Bone marrow (tissue), 2 donors: ENCODE measurements around the gene DGKG.

Experiments used
- DNase-seq, 2 donors: peaks; one replicate each; lab custom pipeline; 2025; lab: John Stamatoyannopoulos, UW

DGKG gene

GRCh38 chr3:186108941-186109865, 252.8 kb downstream of the DGKG start, which contains the start of gene ETV5:
TSS of gene ETV5 (minus strand) at chr3:186109089. CDS start at chr3:186105868, 3,221 bp downstream.
- peak; percentile 71 to 98 for DNase-seq

GRCh38 chr3:186108106-186108940, 253.7 kb downstream of the DGKG start:
- no peak for DNase-seq

DNA sequence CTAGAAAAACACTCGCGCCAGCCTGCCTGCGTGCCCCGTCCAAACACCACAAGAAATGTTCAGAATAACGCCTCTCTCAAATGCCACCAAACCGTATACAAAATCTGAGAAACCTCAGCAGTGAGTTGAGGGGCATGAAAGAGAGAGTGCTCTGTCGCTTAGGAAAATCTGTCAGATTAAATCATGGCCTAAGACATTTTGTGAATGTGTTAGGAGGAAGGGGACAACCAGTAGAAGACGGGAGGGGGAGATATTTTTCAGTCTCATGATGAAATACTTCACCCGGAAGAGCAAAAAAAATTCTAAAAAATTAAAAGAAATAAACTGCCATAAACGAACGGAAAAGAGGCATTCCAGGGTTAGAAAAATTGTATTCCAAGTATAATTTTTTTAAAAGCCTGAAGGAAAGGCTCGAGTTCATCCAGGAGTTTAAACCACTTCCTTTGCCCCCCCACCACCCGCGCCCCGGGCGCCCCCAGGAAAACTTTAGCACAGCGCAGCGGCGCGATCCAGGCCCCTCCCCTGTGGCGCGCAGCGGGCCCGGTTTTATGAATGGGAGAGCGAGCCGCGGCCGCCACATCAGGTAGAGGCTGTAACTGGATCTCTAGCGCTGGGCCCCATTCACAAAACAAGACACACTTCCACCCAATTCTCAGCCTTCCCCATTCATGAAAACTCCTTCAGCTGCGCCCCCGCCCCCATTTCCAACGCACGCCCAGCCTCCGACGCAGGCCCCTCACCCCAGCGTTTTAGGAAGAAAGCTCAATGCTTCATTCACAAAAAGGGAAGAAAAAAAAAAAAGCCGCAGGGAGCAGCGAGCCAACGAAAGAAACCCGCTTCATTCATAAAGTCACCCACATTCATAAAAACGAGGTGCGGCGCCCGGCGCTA, 254.6 kb downstream of the DGKG start:
- DNase-seq, result no peak

DNA sequence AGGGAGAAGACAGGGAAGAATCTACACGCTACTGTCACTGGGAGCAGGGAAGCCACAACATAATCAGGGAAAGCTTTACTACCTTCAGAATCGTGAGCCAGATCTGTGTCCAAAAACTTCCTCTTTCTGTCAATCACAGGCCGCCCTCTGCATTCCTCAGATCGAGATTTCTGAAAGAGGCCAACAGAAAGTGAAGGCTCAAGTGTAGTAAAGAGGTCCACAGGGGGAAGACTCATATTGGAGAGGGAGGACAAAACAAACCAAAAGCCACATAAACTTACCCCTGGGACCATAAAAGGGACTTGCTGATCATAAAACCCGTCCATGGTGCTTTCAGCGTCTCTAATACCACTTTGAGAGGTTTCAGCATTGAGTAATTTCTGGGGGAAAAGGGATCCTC, 256.5 kb downstream of the DGKG start:
- no peak for DNase-seq

- no peak for DNase-seq
Observed at GRCh38 chr3:186102687-186103086, 259.3 kb downstream of the DGKG start.

GRCh38 chr3:186100398-186100797, 261.6 kb downstream of the DGKG start:
- DNase-seq, result no peak

DNA sequence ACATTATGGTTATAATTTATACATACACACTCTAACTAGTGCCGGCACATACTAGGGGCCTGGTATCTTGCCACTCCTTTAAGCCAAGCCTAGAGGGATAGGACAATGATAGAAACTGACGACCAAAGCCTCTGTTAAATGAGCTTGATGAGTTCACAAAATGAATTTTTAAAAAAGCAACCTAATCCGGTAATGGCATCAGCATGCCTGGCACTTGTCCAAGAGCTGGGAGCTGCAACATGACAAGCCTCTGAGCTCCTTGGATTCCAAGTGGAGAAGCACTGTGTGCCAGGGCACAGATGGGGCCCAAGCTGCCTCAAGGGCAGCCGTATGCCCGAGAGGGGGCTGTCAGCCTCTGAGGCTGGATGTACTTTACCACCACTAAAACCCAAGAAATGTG, 262.9 kb downstream of the DGKG start:
- no peak for DNase-seq

DNA sequence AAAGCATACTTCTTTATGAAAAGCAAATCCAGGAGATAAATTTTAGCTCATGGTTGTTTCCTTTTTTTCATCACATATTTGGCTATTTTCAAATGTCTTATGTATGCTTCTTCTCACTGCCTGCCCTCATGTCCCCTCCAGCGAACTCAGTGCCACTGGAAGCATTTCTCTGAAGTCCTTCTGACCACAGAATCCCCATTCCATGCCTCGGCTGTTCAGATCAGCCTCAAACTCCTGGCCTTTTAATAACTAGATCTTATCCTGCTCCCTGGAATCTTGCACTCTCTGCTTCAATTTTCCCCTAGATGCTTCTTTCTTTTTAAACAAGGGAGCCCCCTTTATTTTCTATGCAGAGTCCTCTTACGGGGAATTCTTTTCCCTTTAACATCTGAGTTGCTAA, 263.3 kb downstream of the DGKG start:
- no peak for DNase-seq

DNA sequence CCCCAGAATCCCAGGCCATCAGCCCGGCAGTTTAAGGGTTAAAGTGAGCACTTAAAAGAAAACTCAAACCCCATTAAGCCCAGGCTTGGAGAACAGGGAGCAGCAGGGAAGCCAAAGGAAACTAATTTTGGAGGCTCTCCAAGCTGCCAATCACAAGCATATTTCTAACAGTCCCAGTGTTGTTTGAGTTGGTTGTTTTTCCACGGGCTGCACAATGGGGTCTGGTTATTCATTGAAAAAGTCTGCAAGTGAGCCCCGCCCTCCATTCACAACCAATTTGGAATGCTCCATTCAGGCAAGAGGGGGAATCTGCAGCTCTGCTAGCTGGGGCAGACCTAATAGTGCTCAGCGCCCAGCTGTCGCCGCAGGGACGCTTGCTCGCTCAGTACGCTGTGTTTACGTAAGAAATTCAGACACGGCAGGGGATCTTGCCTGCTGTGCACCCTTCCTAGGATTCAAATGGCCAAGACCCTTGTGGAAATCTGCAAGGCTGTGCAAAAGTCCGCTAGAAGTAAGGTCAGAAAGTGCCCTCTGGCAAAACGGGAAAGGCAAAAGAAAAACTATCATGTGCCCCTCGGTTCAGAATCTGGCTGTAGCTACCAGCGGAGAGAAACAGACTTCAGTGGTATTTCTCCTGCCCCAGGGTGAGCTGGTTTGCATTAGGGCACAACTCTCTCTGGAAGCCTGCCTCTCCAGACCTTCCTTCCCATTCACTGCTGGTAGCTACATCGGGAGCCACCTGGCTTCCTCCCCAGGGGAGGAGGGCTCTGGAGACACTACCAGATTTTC, 264.2 kb downstream of the DGKG start:
- DNase-seq, result no peak

DNA sequence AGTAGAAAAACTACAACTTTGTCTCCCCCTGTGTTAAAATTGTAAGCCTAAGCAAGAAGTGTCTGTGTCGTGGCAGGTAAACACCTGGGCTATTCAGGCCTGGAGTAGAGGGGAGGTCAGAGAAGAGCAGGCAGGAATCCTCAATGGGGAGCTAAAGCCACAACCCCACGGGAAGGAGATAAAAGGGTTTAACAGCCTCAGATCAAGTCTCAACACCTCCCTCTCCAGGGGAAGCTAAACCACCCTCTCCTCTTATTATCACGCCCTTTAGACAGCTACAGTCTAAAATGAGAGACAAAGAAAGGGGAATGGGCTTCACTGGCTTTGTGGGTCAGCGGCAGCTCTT, 264.7 kb downstream of the DGKG start:
- no peak for DNase-seq
